H1 (cell line): Measurements from ENCODE around the gene SAPCD1. TPM values are rescaled to one million over a fixed set of nuclear protein-coding genes. Genes with fewer than 3 reads are reported as not detected.

Experiments
- CHD7 ChIP-seq: fragments of 300-600 bp; sonication (generic); IDR thresholded peaks from 2 replicates; pipeline ENCODE4 v1.7.1; 2012; ENCODE audit warnings: low read length, moderate library complexity, mild to moderate bottlenecking, inconsistent platforms; ENCODE audit not compliant: insufficient replicate concordance
- EGR1 ChIP-seq: IDR thresholded peaks from 2 replicates; pipeline ENCODE4 v1.6.1; 2011; ENCODE audit warnings: low read depth, low read length, borderline replicate concordance
- MAFK ChIP-seq: IDR thresholded peaks from 2 replicates; pipeline ENCODE4 v1.6.1; 2012; ENCODE audit warnings: low read depth, mild to moderate bottlenecking, improper control_type of control experiment, low read length
- RXRA ChIP-seq: IDR thresholded peaks from 2 replicates; pipeline ENCODE4 v1.6.1; 2011; ENCODE audit warnings: low read depth, mild to moderate bottlenecking, low read length, moderate library complexity; ENCODE audit not compliant: insufficient read depth
- TAF1 ChIP-seq: IDR thresholded peaks from 2 replicates; pipeline ENCODE4 v1.6.1; 2011; ENCODE audit warnings: mild to moderate bottlenecking, low read depth, low read length
- polyA plus RNA-seq, 7 experiments: library from polyadenylated mRNA; depleted of rRNA in 3 of 7; stranded (reverse) in 5 of 7; unstranded in 2 of 7; fragments of >200 nt in 5 of 7; fragments of 200-250 nt in 2 of 7; gene quantifications; 1 replicate in 5 of 7; 2 replicates in 1 of 7; 4 replicates in 1 of 7; pipeline versions ENCODE4 v1.2.1 to v1.2.3, GENCODE V29; 2011 to 2013; ENCODE audit warnings: missing spikeins in 2 of 7, mixed read lengths in 2 of 7
- total RNA-seq: library from RNA; stranded (reverse); fragmentation: NEBNext Ultra II Directional; extraction: Animal tissue kit (Norgen Biotek cat#: 25700); gene quantifications from 2 replicates; pipeline ENCODE4 v1.2.1, GENCODE V29; 2021

The SAPCD1 gene
- total and polyA plus RNA-seq, 2 of the 8 experiments (the other 6 are each of a cell fraction or from before 2014, with no cell fraction given): 3.1 to 5.9 TPM

GRCh38 chr6:31784098-31784925 lies 21.9 kb downstream of the SAPCD1 start (continued):
- TF ChIP-seq CHD7 (no peak), RXRA (no peak), MAFK (no peak), TAF1 (no peak), EGR1 (no peak)
